ENCODE results near the gene CHMP4A. TPM values are rescaled to one million over a fixed set of nuclear protein-coding genes. Genes with fewer than 3 reads are reported as not detected.

CHMP4A gene
- total and polyA plus RNA-seq, 9 of the 15 experiments (the other 6 are each of a cell fraction or from before 2014, with no cell fraction given), result 28.8 to 104 (median 52.7) TPM

GRCh38 chr14:24195186-24196070, 17.9 kb downstream of the CHMP4A start, which contains the start of gene TM9SF1 (continued):
- TF ChIP-seq ELK1 (CRISPR knock-in tag; IDR thresholded peaks at IDR 0.05) (no peak), ARID2 (IDR thresholded peaks at IDR 0.05) (no peak), FOXK2 (conservative IDR thresholded peaks at IDR 0.05 in 1 of 2, IDR thresholded peaks at IDR 0.05 in 1 of 2; ENCODE audit: low read depth in 2 of 2) (no peak), MTF1 (CRISPR knock-in tag; IDR thresholded peaks at IDR 0.05; ENCODE audit: borderline replicate concordance) (no peak), FOXA3 (CRISPR knock-in tag; conservative IDR thresholded peaks at IDR 0.05 in 1 of 2, IDR thresholded peaks at IDR 0.05 in 1 of 2) (no peak), SAP30 (IDR thresholded peaks at IDR 0.05; ENCODE audit: borderline replicate concordance, insufficient read depth, low read depth, low read length, poor library complexity, severe bottlenecking) (peak; percentile 48), SOX6 (IDR thresholded peaks at IDR 0.05) (0 out of 2 replicates have a peak, but pooled peaks have one; percentile 6), ZNF780A (CRISPR knock-in tag; IDR thresholded peaks at IDR 0.05) (no peak), HMG20A (CRISPR knock-in tag; conservative IDR thresholded peaks at IDR 0.05) (no peak), COPS2 (conservative IDR thresholded peaks at IDR 0.05) (no peak), SREBF2 (CRISPR knock-in tag; IDR thresholded peaks at IDR 0.05) (no peak), NCOA4 (IDR thresholded peaks at IDR 0.05; ENCODE audit: partially characterized antibody) (no peak), PRMT5 (CRISPR knock-in tag; IDR thresholded peaks at IDR 0.05) (no peak), ZNF316 (IDR thresholded peaks at IDR 0.05) (no peak), ZNF431 (CRISPR knock-in tag; IDR thresholded peaks at IDR 0.05) (0 out of 2 replicates have a peak, but pooled peaks have one; percentile 16), GABPA (tag; conservative IDR thresholded peaks at IDR 0.05; ENCODE audit: low read depth) (peak; percentile 95), ARID3B (CRISPR knock-in tag; IDR thresholded peaks at IDR 0.05; ENCODE audit: borderline replicate concordance) (no peak), ZNF507 (tag; conservative IDR thresholded peaks at IDR 0.05) (no peak), MAFK (IDR thresholded peaks at IDR 0.05; ENCODE audit: low read length) (no peak), XRCC3 (IDR thresholded peaks at IDR 0.05) (no peak), POU5F1 (IDR thresholded peaks at IDR 0.05; ENCODE audit: borderline replicate concordance, low read depth, low read length, partially characterized antibody) (no peak), SMC3 (conservative IDR thresholded peaks at IDR 0.05; ENCODE audit: insufficient read depth, low read depth, low read length) (0 out of 2 replicates have a peak, but pooled peaks have one; percentile 3), U2AF1 (optimal IDR thresholded peaks at IDR 0.05; ENCODE audit: low read depth, low read length) (no peak), ZNF75A (CRISPR knock-in tag; IDR thresholded peaks at IDR 0.05) (no peak), MXD1 (CRISPR knock-in tag; IDR thresholded peaks at IDR 0.05; ENCODE audit: borderline replicate concordance, poor library complexity, severe bottlenecking) (no peak), STAT5A (IDR thresholded peaks at IDR 0.05; ENCODE audit: borderline replicate concordance, low read length) (no peak), GATA2 (CRISPR knock-in tag; IDR thresholded peaks at IDR 0.05) (no peak)

All from K562 (cell line).